Breast epithelium (tissue), 4 donors: ENCODE results near the gene OTX1. TPM values are rescaled to one million over a fixed set of nuclear protein-coding genes. Genes with fewer than 3 reads are reported as not detected.

Source experiments
- DNase-seq, 2 donors: peaks; one replicate each; pipeline ENCODE4 v3.0.0-alpha.2; 2019; ENCODE audit warnings: low spot score in 2 of 2
- H3K27ac ChIP-seq, 2 donors: fragments of 200-600 bp; sonication (generic) in 1 of 2; one replicate each; pipeline ENCODE4 v1.5.1; 2016 to 2019; ENCODE audit warnings: mild to moderate bottlenecking in 1 of 2
- H3K27me3 ChIP-seq, 2 donors: fragments of 200-600 bp; sonication (generic) in 1 of 2; one replicate each; pipeline versions ENCODE4 v1.5.1 to v1.6.0; 2017 to 2019; ENCODE audit warnings: control low read depth in 1 of 2, mild to moderate bottlenecking in 1 of 2
- H3K36me3 ChIP-seq: fragments of 200-600 bp; one replicate; pipeline ENCODE4 v1.5.1; 2019
- H3K4me1 ChIP-seq, 2 donors: fragments of 200-600 bp; sonication (generic); one replicate each; pipeline ENCODE4 v1.5.1; 2016 to 2019; ENCODE audit warnings: control low read depth in 1 of 2
- H3K4me3 ChIP-seq, 3 donors: fragments of 200-600 bp; sonication (generic); 1 replicate in 2 of 3; 2 replicates in 1 of 3; pipeline ENCODE4 v1.5.1; 2016 to 2019; ENCODE audit warnings: mild to moderate bottlenecking in 3 of 3, moderate library complexity in 2 of 3
- H3K9me3 ChIP-seq, 2 donors: fragments of 200-600 bp; sonication (generic) in 1 of 2; one replicate each; pipeline ENCODE4 v1.5.1; 2016 to 2019; ENCODE audit warnings: control low read depth in 1 of 2
- POLR2A ChIP-seq: fragments of 450-650 bp; IDR thresholded peaks from one replicate; pipeline ENCODE4 v1.6.1; 2016; ENCODE audit warnings: antibody characterized with exemption, mild to moderate bottlenecking, moderate library complexity
- POLR2AphosphoS5 ChIP-seq, 3 donors: sonication (generic); formaldehyde crosslinking; IDR thresholded peaks; one replicate each; pipeline ENCODE4 v1.6.1; 2017; ENCODE audit warnings: antibody characterized with exemption in 3 of 3
- intact Hi-C: fragments of 100-400 bp; cut with DNase I; formaldehyde crosslinking; loops from one replicate; pipeline ENCODE4 v1.15.1; 2023; ENCODE audit warnings: low total_unique reads
- total RNA-seq, 3 donors: library from RNA; depleted of rRNA; stranded (reverse); fragments of >200 nt; gene quantifications; one replicate each; pipeline ENCODE4 v1.1.0, GENCODE V29; 2016
- TF ChIP-seq, protein P1 (sequence below), 3 donors: fragments of 450-650 bp; IDR thresholded peaks; one replicate each; pipeline ENCODE4 v1.5.1; 2016 to 2017; ENCODE audit warnings: antibody characterized with exemption in 3 of 3, mild to moderate bottlenecking in 3 of 3, moderate library complexity in 3 of 3

The OTX1 gene
- total RNA-seq, 3 donors from 2014 or later, result not detected

GRCh38 chr2:63046552-63046951 is 4.1 kb upstream of the OTX1 start:
- no peak overlapping the region for H3K4me3 ChIP-seq
- TF ChIP-seq POLR2AphosphoS5 (IDR thresholded peaks at IDR 0.05) (no peak), POLR2A (no peak)
- TF ChIP-seq, protein P1, sequence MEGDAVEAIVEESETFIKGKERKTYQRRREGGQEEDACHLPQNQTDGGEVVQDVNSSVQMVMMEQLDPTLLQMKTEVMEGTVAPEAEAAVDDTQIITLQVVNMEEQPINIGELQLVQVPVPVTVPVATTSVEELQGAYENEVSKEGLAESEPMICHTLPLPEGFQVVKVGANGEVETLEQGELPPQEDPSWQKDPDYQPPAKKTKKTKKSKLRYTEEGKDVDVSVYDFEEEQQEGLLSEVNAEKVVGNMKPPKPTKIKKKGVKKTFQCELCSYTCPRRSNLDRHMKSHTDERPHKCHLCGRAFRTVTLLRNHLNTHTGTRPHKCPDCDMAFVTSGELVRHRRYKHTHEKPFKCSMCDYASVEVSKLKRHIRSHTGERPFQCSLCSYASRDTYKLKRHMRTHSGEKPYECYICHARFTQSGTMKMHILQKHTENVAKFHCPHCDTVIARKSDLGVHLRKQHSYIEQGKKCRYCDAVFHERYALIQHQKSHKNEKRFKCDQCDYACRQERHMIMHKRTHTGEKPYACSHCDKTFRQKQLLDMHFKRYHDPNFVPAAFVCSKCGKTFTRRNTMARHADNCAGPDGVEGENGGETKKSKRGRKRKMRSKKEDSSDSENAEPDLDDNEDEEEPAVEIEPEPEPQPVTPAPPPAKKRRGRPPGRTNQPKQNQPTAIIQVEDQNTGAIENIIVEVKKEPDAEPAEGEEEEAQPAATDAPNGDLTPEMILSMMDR (IDR thresholded peaks at IDR 0.05), result no peak
- no peaks in the 10 kb centered on the region for H3K36me3 ChIP-seq
- no peak for DNase-seq
- peaks cover 0 to 9% of the 10 kb centered on the region in 2 donors for H3K4me1 ChIP-seq
- H3K27me3 ChIP-seq, result peaks cover 3 to 38% of the 10 kb centered on the region in 2 donors
- intact Hi-C loops, result no loop called here
- H3K27ac ChIP-seq, result no peak overlapping the region
- H3K9me3 ChIP-seq, result peaks cover 1 to 8% of the 10 kb centered on the region in 2 donors

GRCh38 chr2:63046961-63047320 is 3.7 kb upstream of the OTX1 start:
- Histone ChIP-seq H3K9me3 (peaks cover 5 to 8% of the 10 kb centered on the region in 2 donors), H3K4me3 (no peak overlapping the region), H3K36me3 (no peaks in the 10 kb centered on the region), H3K27me3 (peaks cover 3 to 40% of the 10 kb centered on the region in 2 donors), H3K27ac (no peak overlapping the region), H3K4me1 (peaks cover 0 to 9% of the 10 kb centered on the region in 2 donors)
- no peak for TF ChIP-seq POLR2AphosphoS5 (IDR thresholded peaks at IDR 0.05)
- TF ChIP-seq, protein P1 (IDR thresholded peaks at IDR 0.05), result no peak
- no peak for TF ChIP-seq POLR2A
- intact Hi-C loops, result no loop called here
- no peak for DNase-seq

DNA sequence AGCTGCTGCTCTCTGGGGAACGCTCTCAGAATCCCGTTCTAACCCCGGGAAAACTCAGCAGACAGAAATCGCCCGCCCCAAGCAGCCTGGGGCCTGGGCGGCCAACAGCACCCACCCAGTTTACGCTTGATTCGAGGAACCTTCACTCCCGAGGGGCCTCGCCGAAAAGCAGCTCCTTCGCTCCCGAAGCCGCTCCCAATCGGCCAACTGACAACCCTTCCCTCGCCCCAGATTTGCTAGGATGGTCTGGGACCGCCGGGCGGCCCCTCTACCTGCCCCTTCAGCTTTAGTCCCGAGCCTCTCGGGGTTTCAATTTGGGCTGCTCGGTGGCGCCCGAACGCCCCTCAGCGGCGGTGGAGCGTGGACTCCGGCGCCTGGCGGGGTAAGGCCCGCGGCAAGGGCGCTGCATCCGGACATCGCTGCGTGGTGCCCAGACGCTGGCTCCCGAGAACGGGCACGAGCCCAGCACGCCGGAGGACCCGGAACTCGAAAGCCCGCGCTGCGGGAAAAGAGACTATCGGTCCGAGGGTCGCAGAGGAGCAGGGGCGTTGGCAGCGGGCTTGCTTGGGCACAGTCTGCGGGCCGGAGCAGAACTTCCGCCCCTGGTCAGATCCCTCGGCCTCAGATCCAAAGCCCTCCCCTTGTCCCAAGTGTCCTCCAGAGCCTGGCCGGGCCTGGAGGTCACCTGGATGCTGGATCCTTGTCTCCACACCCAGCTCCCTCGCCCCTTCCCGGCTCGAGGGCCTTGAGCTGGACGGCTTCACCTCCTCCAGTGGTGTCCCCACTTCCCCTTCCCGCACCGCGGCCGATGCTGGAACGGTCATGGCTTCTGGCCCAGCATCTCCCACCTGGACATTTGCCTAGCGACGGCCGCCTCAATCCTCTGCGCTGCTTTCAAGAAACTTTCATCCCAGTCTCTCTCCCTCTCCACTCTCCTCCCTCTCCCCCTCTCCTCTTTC is 3.0 kb upstream of the OTX1 start:
- intact Hi-C loops, result no loop called here
- no peak overlapping the region for H3K27ac ChIP-seq
- TF ChIP-seq POLR2A (no peak), POLR2AphosphoS5 (IDR thresholded peaks at IDR 0.05) (no peak)
- TF ChIP-seq, protein P1 (IDR thresholded peaks at IDR 0.05), result no peak
- peaks cover 0 to 9% of the 10 kb centered on the region in 2 donors for H3K4me1 ChIP-seq
- H3K36me3 ChIP-seq, result no peaks in the 10 kb centered on the region
- peaks cover 8 to 9% of the 10 kb centered on the region in 2 donors for H3K9me3 ChIP-seq
- peak overlapping the region in 1 of 3 donors; percentile 38 for H3K4me3 ChIP-seq
- H3K27me3 ChIP-seq, result peaks cover 3 to 47% of the 10 kb centered on the region in 2 donors
- DNase-seq, result no peak

- Histone ChIP-seq H3K9me3 (peaks cover 8 to 16% of the 10 kb centered on the region in 2 donors), H3K27ac (no peak overlapping the region), H3K4me1 (peaks cover 0 to 9% of the 10 kb centered on the region in 2 donors), H3K36me3 (no peaks in the 10 kb centered on the region), H3K27me3 (peaks cover 3 to 54% of the 10 kb centered on the region in 2 donors), H3K4me3 (no peak overlapping the region)
- TF ChIP-seq POLR2AphosphoS5 (IDR thresholded peaks at IDR 0.05) (no peak), POLR2A (no peak)
- TF ChIP-seq, protein P1 (IDR thresholded peaks at IDR 0.05), result no peak
- DNase-seq, result no peak
- intact Hi-C loops, result no loop called here
Observed at GRCh38 chr2:63048367-63049171, 2.1 kb upstream of the OTX1 start.
